Osteoblast (primary cell): Measurements from ENCODE around the gene GCKR. TPM values are rescaled to one million over a fixed set of nuclear protein-coding genes. Genes with fewer than 3 reads are reported as not detected.

Experiments
- DNase-seq: peaks from one replicate; pipeline ENCODE4 v3.0.0; 2011; ENCODE audit warnings: low spot score, mixed read lengths; ENCODE audit not compliant: insufficient read length; ENCODE audit errors: missing footprints
- H2AFZ ChIP-seq: 2 replicates; pipeline ENCODE4 v1.6.0; 2011; ENCODE audit warnings: mild to moderate bottlenecking, low read length
- H3K27ac ChIP-seq: 2 replicates; pipeline ENCODE4 v1.5.1; 2011; ENCODE audit warnings: mild to moderate bottlenecking, low read depth, low read length, moderate library complexity
- H3K27me3 ChIP-seq: 2 replicates; pipeline ENCODE4 v1.6.0; 2012; ENCODE audit warnings: mild to moderate bottlenecking, control low read depth, inconsistent platforms, low read length, moderate library complexity; ENCODE audit not compliant: insufficient read depth
- H3K36me3 ChIP-seq: 2 replicates; pipeline ENCODE4 v1.5.1; 2011; ENCODE audit warnings: mild to moderate bottlenecking, low read length, control low read depth, moderate library complexity; ENCODE audit not compliant: insufficient read depth
- H3K4me1 ChIP-seq: 2 replicates; pipeline ENCODE4 v1.5.1; 2011; ENCODE audit warnings: mild to moderate bottlenecking, low read length, control low read depth, moderate library complexity; ENCODE audit not compliant: insufficient read depth
- H3K4me2 ChIP-seq: 2 replicates; pipeline ENCODE4 v1.6.0; 2011; ENCODE audit warnings: mild to moderate bottlenecking, low read length; ENCODE audit not compliant: insufficient read depth
- H3K4me3 ChIP-seq: fragments of 200-600 bp; sonication (generic); 3 replicates; pipeline ENCODE4 v1.5.1; 2012; ENCODE audit warnings: mild to moderate bottlenecking, low read length, inconsistent platforms; ENCODE audit not compliant: insufficient read depth
- H3K79me2 ChIP-seq: 2 replicates; pipeline ENCODE4 v1.6.0; 2012; ENCODE audit warnings: mild to moderate bottlenecking, low read length, control low read depth, inconsistent platforms; ENCODE audit not compliant: insufficient read depth
- H3K9me3 ChIP-seq: 2 replicates; pipeline ENCODE4 v1.5.1; 2011; ENCODE audit warnings: low read depth, low read length, control low read depth
- H4K20me1 ChIP-seq: 2 replicates; pipeline ENCODE4 v1.6.0; 2012; ENCODE audit warnings: mild to moderate bottlenecking, low read length, control low read depth; ENCODE audit not compliant: insufficient read depth
- total RNA-seq: library from RNA; depleted of rRNA; stranded (reverse); fragments of >200 nt; gene quantifications from 2 replicates; pipeline ENCODE4 v1.2.3, GENCODE V29; 2012
- TF ChIP-seq, protein P1 (sequence below): IDR thresholded peaks from 2 replicates; pipeline ENCODE4 v1.5.1; 2011; ENCODE audit warnings: mild to moderate bottlenecking, low read depth, low read length, moderate library complexity; ENCODE audit errors: extremely low read depth

GCKR gene
- total RNA-seq, 1 donor: 1.4 TPM

DNA sequence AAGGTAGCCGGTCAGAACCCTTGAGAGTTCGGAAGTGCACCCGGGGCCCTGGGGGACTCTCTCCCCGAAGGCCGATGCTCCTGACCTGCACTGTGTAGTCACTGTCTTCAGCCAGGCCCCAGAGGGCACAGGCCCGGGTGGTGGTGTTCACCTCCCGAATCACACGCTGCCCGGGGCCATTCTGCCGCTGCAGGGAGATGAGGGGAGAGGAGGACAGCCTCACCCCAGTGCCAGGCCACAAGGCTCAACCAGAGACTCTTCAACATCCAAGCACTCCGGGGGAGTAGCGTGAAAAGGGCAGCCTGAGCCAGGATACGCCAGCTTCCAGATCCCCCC, 2.7 kb upstream of the GCKR start:
- Histone ChIP-seq H3K4me3 (peak overlapping the region; percentile 76), H3K79me2 (peaks cover 9% of the 10 kb centered on the region), H3K9me3 (no peaks in the 10 kb centered on the region), H4K20me1 (no peaks in the 10 kb centered on the region), H3K27me3 (no peaks in the 10 kb centered on the region), H3K4me1 (peaks cover 35% of the 10 kb centered on the region), H3K27ac (peak overlapping the region; percentile 85), H3K4me2 (peak overlapping the region; percentile 96), H3K36me3 (peaks cover 8% of the 10 kb centered on the region), H2AFZ (peak overlapping the region; percentile 82)
- no peak for DNase-seq
- TF ChIP-seq, protein P1, sequence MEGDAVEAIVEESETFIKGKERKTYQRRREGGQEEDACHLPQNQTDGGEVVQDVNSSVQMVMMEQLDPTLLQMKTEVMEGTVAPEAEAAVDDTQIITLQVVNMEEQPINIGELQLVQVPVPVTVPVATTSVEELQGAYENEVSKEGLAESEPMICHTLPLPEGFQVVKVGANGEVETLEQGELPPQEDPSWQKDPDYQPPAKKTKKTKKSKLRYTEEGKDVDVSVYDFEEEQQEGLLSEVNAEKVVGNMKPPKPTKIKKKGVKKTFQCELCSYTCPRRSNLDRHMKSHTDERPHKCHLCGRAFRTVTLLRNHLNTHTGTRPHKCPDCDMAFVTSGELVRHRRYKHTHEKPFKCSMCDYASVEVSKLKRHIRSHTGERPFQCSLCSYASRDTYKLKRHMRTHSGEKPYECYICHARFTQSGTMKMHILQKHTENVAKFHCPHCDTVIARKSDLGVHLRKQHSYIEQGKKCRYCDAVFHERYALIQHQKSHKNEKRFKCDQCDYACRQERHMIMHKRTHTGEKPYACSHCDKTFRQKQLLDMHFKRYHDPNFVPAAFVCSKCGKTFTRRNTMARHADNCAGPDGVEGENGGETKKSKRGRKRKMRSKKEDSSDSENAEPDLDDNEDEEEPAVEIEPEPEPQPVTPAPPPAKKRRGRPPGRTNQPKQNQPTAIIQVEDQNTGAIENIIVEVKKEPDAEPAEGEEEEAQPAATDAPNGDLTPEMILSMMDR: no peak

DNA sequence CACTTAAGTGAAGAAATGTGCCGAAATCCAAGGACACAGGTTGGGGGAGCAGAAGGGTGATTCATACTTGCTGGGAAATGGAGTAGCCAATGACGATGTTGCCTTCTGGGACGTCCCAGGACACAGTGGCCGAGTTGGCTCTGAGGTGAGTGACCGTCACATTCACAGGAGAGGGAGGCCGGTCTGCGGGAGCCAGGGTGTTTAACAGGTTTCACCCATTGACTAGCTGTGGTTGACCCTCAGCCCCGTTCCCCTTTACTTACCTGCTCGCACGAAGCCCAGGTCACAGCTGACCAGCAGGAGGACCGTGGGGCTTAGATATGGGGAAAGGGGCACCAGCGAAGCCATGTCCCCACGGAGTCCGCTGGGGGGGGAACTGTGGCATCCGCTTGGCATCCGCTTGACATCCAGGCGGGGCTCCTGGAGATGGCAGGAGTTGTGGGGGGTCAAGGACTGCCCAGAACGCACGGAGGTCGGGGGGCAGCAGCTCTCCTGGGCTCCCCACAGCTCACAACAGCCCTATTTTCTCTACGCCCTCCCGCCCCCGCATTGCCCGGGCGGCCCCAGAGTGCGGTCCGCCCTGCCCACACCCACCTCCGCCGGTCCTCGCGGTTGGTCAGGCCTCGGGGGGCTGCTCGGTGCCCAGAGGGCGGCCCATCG, 2.2 kb upstream of the GCKR start:
- peaks cover 4% of the 10 kb centered on the region for H3K79me2 ChIP-seq
- peak; percentile 84 for DNase-seq
- no peaks in the 10 kb centered on the region for H3K27me3 ChIP-seq
- H3K4me2 ChIP-seq: peak overlapping the region; percentile 96
- no peaks in the 10 kb centered on the region for H3K9me3 ChIP-seq
- peak overlapping the region; percentile 76 for H3K4me3 ChIP-seq
- H4K20me1 ChIP-seq: no peaks in the 10 kb centered on the region
- H3K27ac ChIP-seq: peak overlapping the region; percentile 85
- H3K4me1 ChIP-seq: peaks cover 31% of the 10 kb centered on the region
- H3K36me3 ChIP-seq: peaks cover 8% of the 10 kb centered on the region
- peak overlapping the region; percentile 82 for H2AFZ ChIP-seq
- TF ChIP-seq, protein P1: no peak

DNA sequence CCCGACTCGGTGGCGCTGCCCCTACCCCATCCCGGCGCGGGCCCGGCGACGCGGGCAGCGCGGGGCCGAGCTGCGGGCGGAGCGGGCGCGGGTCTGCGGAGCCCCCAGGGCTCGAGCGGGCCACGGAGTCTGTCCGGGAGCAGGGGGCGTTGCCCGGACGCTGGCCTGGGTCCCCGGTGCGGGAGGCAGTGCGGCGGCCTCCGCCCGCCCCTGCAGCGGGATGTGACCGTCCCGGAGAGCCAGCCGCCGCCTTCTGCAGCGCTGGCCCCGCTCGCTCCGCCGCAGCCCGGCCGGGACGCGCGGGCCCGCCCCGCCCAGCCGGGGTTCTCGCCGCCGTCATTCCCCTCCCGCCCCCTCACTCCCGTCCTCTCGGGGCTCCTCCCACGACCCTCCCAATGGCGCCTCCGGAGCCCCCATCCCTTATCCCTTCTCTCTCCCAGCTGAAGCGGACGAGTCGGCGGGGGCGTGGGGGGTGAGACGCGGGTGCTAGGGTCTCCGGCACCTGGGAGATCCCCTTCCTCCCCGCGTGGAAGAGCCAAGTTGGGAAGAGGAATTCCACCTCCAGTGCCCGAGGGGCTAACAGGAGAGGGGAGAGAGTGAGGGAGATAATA, 1.6 kb upstream of the GCKR start, which contains the start of gene FNDC4:
Gene FNDC4 (minus strand): TSS at position 257 of the 611 bp plus-strand sequence. CDS start 521 bp downstream, outside the sequence.
- Histone ChIP-seq H3K4me3 (peak within 1 kb of the TSS; percentile 76), H4K20me1 (no peaks in the 10 kb centered on the region), H3K27ac (peak within 1 kb of the TSS; percentile 85), H3K36me3 (peaks cover 8% of the 10 kb centered on the region), H3K4me2 (peak within 1 kb of the TSS; percentile 96), H3K9me3 (no peaks in the 10 kb centered on the region), H3K4me1 (peaks cover 28% of the 10 kb centered on the region), H3K79me2 (peaks cover 3% of the 10 kb centered on the region), H2AFZ (peak within 1 kb of the TSS; percentile 91), H3K27me3 (no peaks in the 10 kb centered on the region)
- TF ChIP-seq, protein P1: no peak
- peak; percentile 91 for DNase-seq

DNA sequence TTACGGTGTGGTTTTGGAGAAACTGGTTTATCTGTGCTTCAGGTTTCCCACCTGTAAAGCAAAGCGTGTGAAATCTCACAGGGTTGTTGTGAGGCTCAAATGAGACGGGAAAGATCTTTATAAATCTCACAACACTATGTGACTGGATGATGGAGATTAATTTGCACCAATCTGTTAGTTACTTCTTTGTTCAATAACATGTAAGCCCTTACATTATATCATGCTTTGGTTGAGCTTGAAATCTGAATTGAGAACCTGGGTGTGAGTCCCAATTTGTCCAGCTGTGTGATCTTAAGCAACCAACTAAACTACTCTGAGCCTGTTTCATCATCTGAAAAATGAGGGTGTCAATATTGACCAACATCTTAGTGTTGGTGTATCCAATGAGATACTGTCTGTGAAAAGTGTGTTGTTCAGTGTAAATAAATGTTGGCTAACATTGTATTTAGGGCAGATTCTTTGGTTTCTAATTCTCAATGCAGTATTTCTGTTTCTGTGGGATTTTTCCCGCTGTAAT, 741 bp upstream of the GCKR start:
- peaks cover 3% of the 10 kb centered on the region for H3K79me2 ChIP-seq
- H3K27ac ChIP-seq: peak overlapping the region; percentile 37
- no peaks in the 10 kb centered on the region for H4K20me1 ChIP-seq
- H3K4me3 ChIP-seq: peak overlapping the region; percentile 76
- no peak for DNase-seq
- H3K4me1 ChIP-seq: peaks cover 24% of the 10 kb centered on the region
- H3K9me3 ChIP-seq: no peaks in the 10 kb centered on the region
- peak overlapping the region; percentile 96 for H3K4me2 ChIP-seq
- H3K36me3 ChIP-seq: peaks cover 8% of the 10 kb centered on the region
- TF ChIP-seq, protein P1: no peak
- H3K27me3 ChIP-seq: no peaks in the 10 kb centered on the region
- peak overlapping the region; percentile 43 for H2AFZ ChIP-seq
